GM12872 (cell line): Measurements from ENCODE around the gene MED12.

Experiments used
- TF ChIP-seq, protein P1 (sequence below): IDR thresholded peaks from 3 replicates; pipeline ENCODE4 v1.5.1; 2011; ENCODE audit warnings: low read depth, mild to moderate bottlenecking, low read length, moderate library complexity; ENCODE audit not compliant: insufficient read depth

MED12 gene

DNA sequence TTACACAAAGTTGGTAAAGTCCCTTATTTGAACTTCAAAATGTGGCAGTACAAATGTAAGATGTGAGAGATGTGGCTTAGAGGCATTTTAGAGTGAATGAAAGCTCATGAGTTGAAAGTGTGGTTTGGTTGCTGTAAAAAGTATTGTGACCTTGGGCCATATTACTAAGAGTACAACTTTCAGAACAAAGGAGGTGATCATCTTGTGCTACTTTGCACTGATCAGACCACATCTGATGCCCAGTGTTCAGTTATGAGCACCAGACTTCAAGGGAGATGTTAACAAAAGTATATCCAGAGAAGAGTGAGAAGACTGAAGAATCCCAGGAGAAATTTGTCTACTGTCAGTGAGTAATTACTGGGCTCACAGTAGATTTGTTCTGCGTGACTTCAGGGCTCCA is 56.4 kb downstream of the MED12 start:
- TF ChIP-seq, protein P1, sequence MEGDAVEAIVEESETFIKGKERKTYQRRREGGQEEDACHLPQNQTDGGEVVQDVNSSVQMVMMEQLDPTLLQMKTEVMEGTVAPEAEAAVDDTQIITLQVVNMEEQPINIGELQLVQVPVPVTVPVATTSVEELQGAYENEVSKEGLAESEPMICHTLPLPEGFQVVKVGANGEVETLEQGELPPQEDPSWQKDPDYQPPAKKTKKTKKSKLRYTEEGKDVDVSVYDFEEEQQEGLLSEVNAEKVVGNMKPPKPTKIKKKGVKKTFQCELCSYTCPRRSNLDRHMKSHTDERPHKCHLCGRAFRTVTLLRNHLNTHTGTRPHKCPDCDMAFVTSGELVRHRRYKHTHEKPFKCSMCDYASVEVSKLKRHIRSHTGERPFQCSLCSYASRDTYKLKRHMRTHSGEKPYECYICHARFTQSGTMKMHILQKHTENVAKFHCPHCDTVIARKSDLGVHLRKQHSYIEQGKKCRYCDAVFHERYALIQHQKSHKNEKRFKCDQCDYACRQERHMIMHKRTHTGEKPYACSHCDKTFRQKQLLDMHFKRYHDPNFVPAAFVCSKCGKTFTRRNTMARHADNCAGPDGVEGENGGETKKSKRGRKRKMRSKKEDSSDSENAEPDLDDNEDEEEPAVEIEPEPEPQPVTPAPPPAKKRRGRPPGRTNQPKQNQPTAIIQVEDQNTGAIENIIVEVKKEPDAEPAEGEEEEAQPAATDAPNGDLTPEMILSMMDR, result no peak

GRCh38 chrX:71175531-71175930 is 57.1 kb downstream of the MED12 start:
- TF ChIP-seq, protein P1, result no peak

- TF ChIP-seq, protein P1, result no peak
Observed at GRCh38 chrX:71177327-71177726, 58.9 kb downstream of the MED12 start.

GRCh38 chrX:71178908-71179307 is 60.5 kb downstream of the MED12 start:
- TF ChIP-seq, protein P1, result peak; percentile 59

GRCh38 chrX:71181558-71181909 is 63.1 kb downstream of the MED12 start:
- TF ChIP-seq, protein P1, result no peak

DNA sequence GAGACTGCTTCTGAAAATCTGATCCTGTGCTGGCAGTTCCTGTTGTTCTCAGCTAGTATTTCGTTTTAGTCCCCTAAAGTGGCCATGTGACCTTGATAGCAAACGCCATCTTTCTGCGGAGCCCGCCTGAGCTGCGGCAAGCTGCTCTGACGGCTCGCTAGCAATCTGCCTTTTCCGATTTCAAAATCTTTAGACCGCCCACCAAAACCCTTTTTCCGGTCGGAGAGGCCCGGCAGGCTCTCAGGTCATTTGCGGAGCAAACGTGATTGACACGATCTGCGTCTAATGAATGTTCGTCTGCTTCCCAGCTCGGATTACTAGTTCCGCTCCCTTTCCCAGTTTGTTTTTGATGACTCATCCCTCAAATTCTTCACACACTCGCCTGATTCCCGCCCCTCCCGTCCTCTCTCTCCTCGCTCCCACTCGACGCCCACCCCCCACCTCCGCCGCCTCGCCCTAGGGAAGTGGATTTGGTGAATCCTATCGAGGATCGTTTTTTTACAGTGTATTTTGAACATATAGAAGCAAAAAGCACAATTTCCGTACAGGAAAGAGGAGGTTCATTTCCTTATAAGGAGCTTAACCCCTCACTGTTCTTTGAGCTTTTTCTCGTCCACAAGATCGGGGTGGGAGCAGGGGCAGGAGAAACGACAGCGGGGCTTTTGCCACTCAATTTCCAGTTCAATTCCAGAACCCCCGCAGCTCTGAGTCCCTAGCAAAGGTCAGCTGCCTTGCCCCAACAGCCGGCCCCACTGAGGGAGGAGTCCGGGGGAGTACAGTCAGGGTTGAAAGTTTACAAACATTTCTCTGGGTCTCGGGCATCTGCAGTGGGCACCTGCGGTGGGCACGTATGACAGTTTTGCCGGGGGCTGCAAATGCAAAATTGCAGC is 63.8 kb downstream of the MED12 start:
- TF ChIP-seq, protein P1, result no peak

DNA sequence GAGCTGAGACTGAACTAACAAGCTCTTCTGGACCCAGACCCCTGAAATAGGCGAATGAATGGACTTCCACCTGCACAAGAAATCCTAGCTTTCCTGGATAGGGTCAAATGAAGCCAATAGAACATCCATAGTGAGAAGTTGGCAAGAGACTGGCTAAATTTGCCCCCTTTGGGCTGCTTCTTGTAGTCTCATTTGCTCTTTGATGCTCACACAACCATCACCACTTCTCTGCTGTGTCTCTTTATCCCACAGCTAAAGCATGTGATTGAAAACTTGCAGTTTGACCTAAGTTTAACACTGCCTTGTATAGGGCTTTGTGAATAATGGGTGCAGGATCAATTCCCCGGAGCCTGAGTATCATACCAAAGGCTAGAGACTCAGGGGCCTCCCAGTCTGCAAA is 64.5 kb downstream of the MED12 start:
- TF ChIP-seq, protein P1, result no peak
